Measurements from ENCODE around the gene SH3GL2.

The SH3GL2 gene

GRCh38 chr9:17802249-17802857 is 223.5 kb downstream of the SH3GL2 start:
- in situ Hi-C loops (cut with MboI; ENCODE audit: low sequenced_read_pairs), result loop anchor here (25.0 kb wide), 1 partner anchor 410 kb away; no protein-coding TSS in a partner anchor

- in situ Hi-C loops (cut with MboI; ENCODE audit: low sequenced_read_pairs), result loop anchor here (25.0 kb wide), 1 partner anchor 405 kb away; no protein-coding TSS in a partner anchor
Observed at GRCh38 chr9:17807613-17808282, 228.9 kb downstream of the SH3GL2 start.

- in situ Hi-C loops (cut with MboI; ENCODE audit: low sequenced_read_pairs), result loop anchor here (25.0 kb wide), 1 partner anchor 402 kb away; no protein-coding TSS in a partner anchor
Observed at GRCh38 chr9:17810317-17810716, 231.5 kb downstream of the SH3GL2 start.

- in situ Hi-C loops (cut with MboI; ENCODE audit: low sequenced_read_pairs), result loop anchor here (25.0 kb wide), 1 partner anchor 401 kb away; no protein-coding TSS in a partner anchor
Observed at GRCh38 chr9:17810728-17811571, 232.1 kb downstream of the SH3GL2 start.

- in situ Hi-C loops (cut with MboI; ENCODE audit: low sequenced_read_pairs), result loop anchor here (25.0 kb wide), 1 partner anchor 399 kb away; no protein-coding TSS in a partner anchor
Observed at GRCh38 chr9:17813798-17814197, 234.9 kb downstream of the SH3GL2 start.

- in situ Hi-C loops (cut with MboI; ENCODE audit: low sequenced_read_pairs), result loop anchor here (25.0 kb wide), 1 partner anchor 396 kb away; no protein-coding TSS in a partner anchor
Observed at GRCh38 chr9:17816431-17817027, 237.7 kb downstream of the SH3GL2 start.

GRCh38 chr9:17824191-17824590 is 245.3 kb downstream of the SH3GL2 start:
- in situ Hi-C loops (cut with MboI; ENCODE audit: low sequenced_read_pairs), result loop anchor here (25.0 kb wide), 1 partner anchor 388 kb away; no protein-coding TSS in a partner anchor

GRCh38 chr9:17824616-17825264 is 245.9 kb downstream of the SH3GL2 start:
- in situ Hi-C loops (cut with MboI; ENCODE audit: low sequenced_read_pairs), result loop anchor here (25.0 kb wide), 1 partner anchor 388 kb away; no protein-coding TSS in a partner anchor

GRCh38 chr9:17825265-17825659 is 246.4 kb downstream of the SH3GL2 start:
- in situ Hi-C loops (cut with MboI; ENCODE audit: low sequenced_read_pairs), result no loop called here

GRCh38 chr9:17829064-17829463 is 250.2 kb downstream of the SH3GL2 start:
- in situ Hi-C loops (cut with MboI; ENCODE audit: low sequenced_read_pairs), result no loop called here

GRCh38 chr9:17829812-17830385 is 251.0 kb downstream of the SH3GL2 start:
- in situ Hi-C loops (cut with MboI; ENCODE audit: low sequenced_read_pairs), result no loop called here

GRCh38 chr9:17832812-17833211 is 253.9 kb downstream of the SH3GL2 start:
- in situ Hi-C loops (cut with MboI; ENCODE audit: low sequenced_read_pairs), result no loop called here

- in situ Hi-C loops (cut with MboI; ENCODE audit: low sequenced_read_pairs), result no loop called here
Observed at GRCh38 chr9:17833846-17834245, 255.0 kb downstream of the SH3GL2 start.

GRCh38 chr9:17837965-17838364 is 259.1 kb downstream of the SH3GL2 start:
- in situ Hi-C loops (cut with MboI; ENCODE audit: low sequenced_read_pairs), result no loop called here

GRCh38 chr9:17839776-17840175 is 260.9 kb downstream of the SH3GL2 start:
- in situ Hi-C loops (cut with MboI; ENCODE audit: low sequenced_read_pairs), result no loop called here

GRCh38 chr9:17843236-17843635 is 264.4 kb downstream of the SH3GL2 start:
- in situ Hi-C loops (cut with MboI; ENCODE audit: low sequenced_read_pairs), result no loop called here

Data from HL-60/S4 treated with phorbol 12-myristate 13-acetate at 8.2 ng/mL for 4 days and 3 days (cell line).